ENCODE data around the gene JPH2. TPM values are rescaled to one million over a fixed set of nuclear protein-coding genes. Genes with fewer than 3 reads are reported as not detected.
A peak's percentile ranks its signal among the peaks of the same experiment; 100 is the strongest.

The JPH2 gene
- total and polyA plus RNA-seq, 2 of the 4 experiments (the other 2 are of a cell fraction), result 0.44 to 0.54 TPM

GRCh38 chr20:44074252-44075151 is 112.5 kb downstream of the JPH2 start:
- Histone ChIP-seq H4K20me1 (ENCODE audit: insufficient read depth, low read length) (no peaks in the 10 kb centered on the region), H3K4me2 (ENCODE audit: low read depth, low read length) (no peak overlapping the region), H3K9me3 (ENCODE audit: control insufficient read depth, insufficient read depth, low read length) (no peaks in the 10 kb centered on the region), H4K5ac (ENCODE audit: low read depth, low read length) (no peak overlapping the region), H3K27ac (ENCODE audit: insufficient read depth, low read length) (no peak overlapping the region), H2AFZ (replicated peaks; ENCODE audit: low read length, poor library complexity) (peak overlapping the region; percentile 58), H3K18ac (ENCODE audit: low read depth, low read length) (no peak overlapping the region), H3K9me1 (ENCODE audit: insufficient read depth, low read length) (peaks cover 11% of the 10 kb centered on the region), H3K4me1 (ENCODE audit: control insufficient read depth, insufficient read depth, low read length) (peaks cover 4% of the 10 kb centered on the region), H2BK15ac (ENCODE audit: low read depth, low read length) (0 out of 3 replicates have a peak overlapping the region, but pooled peaks have one; percentile 29), H3K4ac (ENCODE audit: low read depth, low read length) (peak overlapping the region; percentile 75), H3K9ac (ENCODE audit: low read depth, low read length) (no peak overlapping the region), H2BK20ac (ENCODE audit: low read depth, low read length) (peak overlapping the region; percentile 43; the same call in 1 of the 2 replicates), H3K23ac (ENCODE audit: low read depth, low read length) (no peak overlapping the region), H4K91ac (ENCODE audit: insufficient read depth, low read depth, low read length) (peak overlapping the region; percentile 38; the same call in 1 of the 2 replicates), H3K4me3 (ENCODE audit: insufficient read depth, low read depth, low read length) (no peak overlapping the region), H3K27me3 (ENCODE audit: control insufficient read depth, insufficient read depth, low read length) (no peaks in the 10 kb centered on the region), H2AK5ac (ENCODE audit: low read depth, low read length) (peak overlapping the region; percentile 69), H3K79me1 (ENCODE audit: low read depth in 1 of 2, low read length in 2 of 2) (no peaks in the 10 kb centered on the region), H3K14ac (replicated peaks; ENCODE audit: low read depth, low read length) (0 out of 2 replicates have a peak overlapping the region, but pooled peaks have one; percentile 33), H2AK9ac (replicated peaks; ENCODE audit: low read depth, low read length, poor library complexity) (no peak overlapping the region), H2BK5ac (ENCODE audit: low read depth, low read length, poor library complexity, severe bottlenecking) (no peak overlapping the region), H3K56ac (ENCODE audit: extremely low read depth, insufficient read depth, low read length) (no peak overlapping the region), H4K8ac (ENCODE audit: low read depth in 2 of 2, low read length in 2 of 2) (no peak overlapping the region; a peak in 1 of 4 replicates), H3K36me3 (ENCODE audit: control insufficient read depth, insufficient read depth, low read length) (no peaks in the 10 kb centered on the region; the same call in 1 of the 2 replicates), H2BK120ac (ENCODE audit: low read depth, low read length) (peak overlapping the region; percentile 62; the same call in 1 of the 2 replicates)
- DNase-seq (peak; percentile 85), ATAC-seq (ENCODE audit: low read depth) (peak; percentile 79)
- CTCF ChIA-PET, result no interaction called here
- in situ Hi-C loops (cut with MboI; ENCODE audit: low sequenced_read_pairs) (no loop called here), dilution Hi-C loops (cut with HindIII; ENCODE audit: low sequenced_read_pairs, unreplicated experiment) (no loop called here), intact Hi-C loops (cut with micrococcal nuclease) (loop anchor here (10.0 kb wide), 1 partner anchor 130 kb away; no protein-coding TSS in a partner anchor)
- no peak for TF ChIP-seq MAFK (IDR thresholded peaks at IDR 0.05; ENCODE audit: low read depth, low read length)
- no peak for TF ChIP-seq RAD21 (IDR thresholded peaks at IDR 0.05; ENCODE audit: low read length)
- peak; percentile 64; the same call in 1 of the 2 replicates for TF ChIP-seq FOS (IDR thresholded peaks at IDR 0.05; ENCODE audit: low read depth, low read length)
- TF ChIP-seq RCOR1 (IDR thresholded peaks at IDR 0.05; ENCODE audit: insufficient replicate concordance, low read length), result peak; percentile 85
- 77% methylated on average over 7 of the region's 12 CpGs; no CpG with 5 or more reads in 1 of the 2 experiments for WGBS, 2 experiments (ENCODE audit: extremely low coverage in 2 of 2, insufficient read length in 1 of 2)
- BruUV-seq (replicated peaks), result no TSS peak
- POLR2A ChIA-PET (ENCODE audit: unreplicated experiment), result no interaction called here
